ENCODE measurements around the gene PFKFB3.

DNA sequence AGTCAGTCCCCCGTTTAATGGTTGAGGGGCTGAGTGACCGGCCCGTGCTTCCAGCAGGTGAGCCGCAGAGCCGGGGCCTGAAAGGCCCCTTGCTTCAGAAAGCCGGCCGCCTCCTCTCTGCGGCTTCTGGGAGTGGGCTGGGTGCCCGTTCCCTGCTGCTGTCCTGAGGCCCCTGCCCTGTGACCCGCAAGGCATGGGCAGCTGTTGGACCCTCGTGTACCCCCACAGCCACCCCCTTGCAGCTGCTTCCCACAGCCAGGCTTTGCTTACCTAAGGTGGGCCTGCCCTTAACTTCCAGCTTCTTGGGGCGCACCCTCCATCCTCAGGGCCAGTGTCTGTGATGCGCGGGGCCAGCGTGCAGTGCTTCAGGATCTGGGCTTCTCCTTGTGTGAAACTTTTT is 26.6 kb downstream of the PFKFB3 start:
- TF ChIP-seq POLR2AphosphoS5 (IDR thresholded peaks at IDR 0.05; ENCODE audit: low read depth), result no peak
- TF ChIP-seq, protein P1, sequence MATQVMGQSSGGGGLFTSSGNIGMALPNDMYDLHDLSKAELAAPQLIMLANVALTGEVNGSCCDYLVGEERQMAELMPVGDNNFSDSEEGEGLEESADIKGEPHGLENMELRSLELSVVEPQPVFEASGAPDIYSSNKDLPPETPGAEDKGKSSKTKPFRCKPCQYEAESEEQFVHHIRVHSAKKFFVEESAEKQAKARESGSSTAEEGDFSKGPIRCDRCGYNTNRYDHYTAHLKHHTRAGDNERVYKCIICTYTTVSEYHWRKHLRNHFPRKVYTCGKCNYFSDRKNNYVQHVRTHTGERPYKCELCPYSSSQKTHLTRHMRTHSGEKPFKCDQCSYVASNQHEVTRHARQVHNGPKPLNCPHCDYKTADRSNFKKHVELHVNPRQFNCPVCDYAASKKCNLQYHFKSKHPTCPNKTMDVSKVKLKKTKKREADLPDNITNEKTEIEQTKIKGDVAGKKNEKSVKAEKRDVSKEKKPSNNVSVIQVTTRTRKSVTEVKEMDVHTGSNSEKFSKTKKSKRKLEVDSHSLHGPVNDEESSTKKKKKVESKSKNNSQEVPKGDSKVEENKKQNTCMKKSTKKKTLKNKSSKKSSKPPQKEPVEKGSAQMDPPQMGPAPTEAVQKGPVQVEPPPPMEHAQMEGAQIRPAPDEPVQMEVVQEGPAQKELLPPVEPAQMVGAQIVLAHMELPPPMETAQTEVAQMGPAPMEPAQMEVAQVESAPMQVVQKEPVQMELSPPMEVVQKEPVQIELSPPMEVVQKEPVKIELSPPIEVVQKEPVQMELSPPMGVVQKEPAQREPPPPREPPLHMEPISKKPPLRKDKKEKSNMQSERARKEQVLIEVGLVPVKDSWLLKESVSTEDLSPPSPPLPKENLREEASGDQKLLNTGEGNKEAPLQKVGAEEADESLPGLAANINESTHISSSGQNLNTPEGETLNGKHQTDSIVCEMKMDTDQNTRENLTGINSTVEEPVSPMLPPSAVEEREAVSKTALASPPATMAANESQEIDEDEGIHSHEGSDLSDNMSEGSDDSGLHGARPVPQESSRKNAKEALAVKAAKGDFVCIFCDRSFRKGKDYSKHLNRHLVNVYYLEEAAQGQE (IDR thresholded peaks at IDR 0.05; ENCODE audit: insufficient replicate concordance, low read depth), result no peak

Data from HL-60 (cell line).